ENCODE results near the gene POLDIP2.

The POLDIP2 gene

GRCh38 chr17:28335201-28335958, 21.9 kb downstream of the POLDIP2 start, which contains the start of the genes IFT20 and TNFAIP1:
IFT20 (minus strand) TSS chr17:28335472; CDS start chr17:28331985, 3,487 bp downstream.
TNFAIP1 (plus strand) TSS chr17:28335761; CDS start chr17:28339522, 3,761 bp downstream.
- DNase-seq = peak; percentile 99

- no peak for DNase-seq
These were observed 22.6 kb downstream of the POLDIP2 start for GRCh38 chr17:28334666-28335200.

GRCh38 chr17:28334171-28334570, 23.2 kb downstream of the POLDIP2 start:
- DNase-seq = no peak

- no peak for DNase-seq
These were observed 24.1 kb downstream of the POLDIP2 start for GRCh38 chr17:28333083-28333746.

- no peak for DNase-seq
These were observed 25.4 kb downstream of the POLDIP2 start for GRCh38 chr17:28331891-28332420.

GRCh38 chr17:28330671-28331070, 26.7 kb downstream of the POLDIP2 start:
- no peak for DNase-seq

GRCh38 chr17:28328325-28328724, 29.0 kb downstream of the POLDIP2 start:
- DNase-seq = no peak

- DNase-seq = no peak
These were observed 29.6 kb downstream of the POLDIP2 start for GRCh38 chr17:28327709-28328108.

GRCh38 chr17:28327031-28327607, 30.2 kb downstream of the POLDIP2 start:
- no peak for DNase-seq

- no peak for DNase-seq
These were observed 31.2 kb downstream of the POLDIP2 start for GRCh38 chr17:28326114-28326513.

- no peak for DNase-seq
These were observed 32.1 kb downstream of the POLDIP2 start for GRCh38 chr17:28325211-28325610.

GRCh38 chr17:28324781-28325180, 32.5 kb downstream of the POLDIP2 start:
- no peak for DNase-seq

GRCh38 chr17:28324267-28324745, 33.0 kb downstream of the POLDIP2 start:
- DNase-seq = no peak

GRCh38 chr17:28320215-28321061, 36.9 kb downstream of the POLDIP2 start:
- DNase-seq = no peak

GRCh38 chr17:28319598-28319935, 37.8 kb downstream of the POLDIP2 start:
- no peak for DNase-seq

- peak; percentile 94 for DNase-seq
These were observed 38.3 kb downstream of the POLDIP2 start, which contains the start of gene TMEM97 for GRCh38 chr17:28318759-28319597. TMEM97 (plus strand) TSS chr17:28319200; CDS start chr17:28319240, 40 bp downstream.

GRCh38 chr17:28317966-28318758, 39.2 kb downstream of the POLDIP2 start:
- no peak for DNase-seq

- no peak for DNase-seq
These were observed 40.0 kb downstream of the POLDIP2 start for GRCh38 chr17:28317099-28317965.
